Measurements from ENCODE around the gene SUMO2. TPM values are rescaled to one million over a fixed set of nuclear protein-coding genes. Genes with fewer than 3 reads are reported as not detected.

The SUMO2 gene
- total and polyA plus RNA-seq, 2 of the 13 experiments (the other 11 are each of a cell fraction or from before 2014, with no cell fraction given): 337 to 553 TPM

GRCh38 chr17:75199886-75200618 is 17.3 kb upstream of the SUMO2 start (continued):
- TF ChIP-seq ZNF597 (CRISPR knock-in tag; IDR thresholded peaks at IDR 0.05): no peak
- TF ChIP-seq CREB1 (IDR thresholded peaks at IDR 0.05): 0 out of 2 replicates have a peak, but pooled peaks have one; percentile 17
- TF ChIP-seq CREB1 (CRISPR knock-in tag; IDR thresholded peaks at IDR 0.05): peak; percentile 72
- TF ChIP-seq ZBTB39 (CRISPR knock-in tag; IDR thresholded peaks at IDR 0.05): peak; percentile 44; the same call in 1 of the 2 replicates
- TF ChIP-seq ZBTB42 (CRISPR knock-in tag; IDR thresholded peaks at IDR 0.05): no peak
- no peak for TF ChIP-seq SRF (IDR thresholded peaks at IDR 0.05; ENCODE audit: low read depth, low read length)
- TF ChIP-seq ZNF451 (CRISPR knock-in tag; IDR thresholded peaks at IDR 0.05): no peak
- TF ChIP-seq ZNF609 (CRISPR knock-in tag; IDR thresholded peaks at IDR 0.05; ENCODE audit: borderline replicate concordance): peak; percentile 82
- TF ChIP-seq NONO (IDR thresholded peaks at IDR 0.05): no peak
- TF ChIP-seq NONO (CRISPR knock-in tag; conservative IDR thresholded peaks at IDR 0.05): 0 out of 2 replicates have a peak, but pooled peaks have one; percentile 47
- TF ChIP-seq, protein P1, sequence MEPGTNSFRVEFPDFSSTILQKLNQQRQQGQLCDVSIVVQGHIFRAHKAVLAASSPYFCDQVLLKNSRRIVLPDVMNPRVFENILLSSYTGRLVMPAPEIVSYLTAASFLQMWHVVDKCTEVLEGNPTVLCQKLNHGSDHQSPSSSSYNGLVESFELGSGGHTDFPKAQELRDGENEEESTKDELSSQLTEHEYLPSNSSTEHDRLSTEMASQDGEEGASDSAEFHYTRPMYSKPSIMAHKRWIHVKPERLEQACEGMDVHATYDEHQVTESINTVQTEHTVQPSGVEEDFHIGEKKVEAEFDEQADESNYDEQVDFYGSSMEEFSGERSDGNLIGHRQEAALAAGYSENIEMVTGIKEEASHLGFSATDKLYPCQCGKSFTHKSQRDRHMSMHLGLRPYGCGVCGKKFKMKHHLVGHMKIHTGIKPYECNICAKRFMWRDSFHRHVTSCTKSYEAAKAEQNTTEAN (CRISPR knock-in tag; conservative IDR thresholded peaks at IDR 0.05): no peak
- TF ChIP-seq DDIT3 (CRISPR knock-in tag; IDR thresholded peaks at IDR 0.05): 0 out of 2 replicates have a peak, but pooled peaks have one; percentile 14
- no peak for TF ChIP-seq PHF8 (CRISPR knock-in tag; IDR thresholded peaks at IDR 0.05)
- TF ChIP-seq CENPBD1 (CRISPR knock-in tag; IDR thresholded peaks at IDR 0.05; ENCODE audit: borderline replicate concordance, low read depth): no peak
- no peak for TF ChIP-seq PHF5A (CRISPR knock-in tag; IDR thresholded peaks at IDR 0.05; ENCODE audit: low read depth, unreplicated experiment)
- no peak for TF ChIP-seq ZSCAN22 (CRISPR knock-in tag; IDR thresholded peaks at IDR 0.05)
- TF ChIP-seq GATAD1 (CRISPR knock-in tag; IDR thresholded peaks at IDR 0.05): no peak
- TF ChIP-seq KMT2A (CRISPR knock-in tag; IDR thresholded peaks at IDR 0.05): no peak
- TF ChIP-seq BCL6 (CRISPR knock-in tag; IDR thresholded peaks at IDR 0.05): peak; percentile 59; the same call in 1 of the 2 replicates
- peak; percentile 41; the same call in 1 of the 2 replicates for TF ChIP-seq RXRB (CRISPR knock-in tag; IDR thresholded peaks at IDR 0.05; ENCODE audit: borderline replicate concordance)

Measured in HepG2 (cell line).